Measurements from ENCODE around the gene PRODH2. TPM values are rescaled to one million over a fixed set of nuclear protein-coding genes. Genes with fewer than 3 reads are reported as not detected.

The PRODH2 gene
- total and polyA plus RNA-seq, 2 donors (not counting 3 experiments of a cell fraction or from before 2014, with no cell fraction given) = not detected

GRCh38 chr19:35828692-35829301 is 16.2 kb upstream of the PRODH2 start:
- ChIA-PET POLR2A (no interaction called here), CTCF (interaction anchor here (0.8 to 1.6 kb wide), 6 partner anchors 9 to 102 kb away, joined by 3 to 8 read pairs (median 4); partner anchors contain the start of gene PRODH2)
- intact Hi-C loops (cut with micrococcal nuclease) (loop anchor here (5.0 kb wide), 1 partner anchor 104 kb away; no protein-coding TSS in a partner anchor), dilution Hi-C loops (cut with MboI; ENCODE audit: extremely low pct_ligation_motif_present, low sequenced_read_pairs) (no loop called here)
- FAIRE-seq (no peak), DNase-seq (ENCODE audit: low read depth, low spot score) (peak; percentile 45)
- Histone ChIP-seq H4K20me1 (replicated peaks; ENCODE audit: control insufficient read depth, extremely low read depth, insufficient read depth, low read length) (no peaks in the 10 kb centered on the region), H3K36me3 (ENCODE audit: control insufficient read depth in 2 of 2, extremely low read depth in 1 of 2, insufficient read depth in 2 of 2, low read length in 2 of 2) (no peaks in the 10 kb centered on the region), H3K9ac (replicated peaks; ENCODE audit: extremely low read depth, insufficient read depth, low read length) (no peak overlapping the region), H3K4me1 (ENCODE audit: control insufficient read depth, extremely low read depth, insufficient read depth, low read length) (no peaks in the 10 kb centered on the region), H3K4me3 (replicated peaks in 1 of 3; ENCODE audit: insufficient read depth in 1 of 3, low read depth in 1 of 3, low read length in 3 of 3) (no peak overlapping the region), H3K27me3 (ENCODE audit: control insufficient read depth in 2 of 2, insufficient read depth in 2 of 2, low read length in 2 of 2) (no peaks in the 10 kb centered on the region), H3K79me2 (ENCODE audit: control insufficient read depth, insufficient read depth, low read length) (no peaks in the 10 kb centered on the region), H3K4me2 (ENCODE audit: insufficient read depth, low read length) (no peak overlapping the region), H3K27ac (ENCODE audit: insufficient read depth, low read depth, low read length) (no peak overlapping the region), H3K9me3 (replicated peaks; ENCODE audit: control insufficient read depth, insufficient read depth, low read length) (no peaks in the 10 kb centered on the region), H3K9me1 (replicated peaks; ENCODE audit: control insufficient read depth, extremely low read depth, insufficient read depth, low read length) (no peaks in the 10 kb centered on the region), H2AFZ (ENCODE audit: low read depth, low read length) (no peak overlapping the region)
- no TSS peak for BruUV-seq (replicated peaks)
- no peak for TF ChIP-seq FOS (IDR thresholded peaks at IDR 0.05; ENCODE audit: borderline replicate concordance, insufficient read depth, low read length)
- no peak for TF ChIP-seq MYC (IDR thresholded peaks at IDR 0.05; ENCODE audit: low read depth, low read length)
- TF ChIP-seq CTCF (IDR thresholded peaks at IDR 0.05; ENCODE audit: extremely low read depth in 1 of 2, insufficient read depth in 1 of 2, low read depth in 1 of 2, low read length in 2 of 2) = no peak
- TF ChIP-seq MAX (IDR thresholded peaks at IDR 0.05; ENCODE audit: insufficient read depth, insufficient read length) = no peak
- no peak for TF ChIP-seq POLR2A (IDR thresholded peaks at IDR 0.05; ENCODE audit: low read depth, low read length)
- TF ChIP-seq POLR2AphosphoS5 (IDR thresholded peaks at IDR 0.05; ENCODE audit: insufficient read depth, low read depth, low read length) = no peak
- no peak for TF ChIP-seq JUN (IDR thresholded peaks at IDR 0.05; ENCODE audit: borderline replicate concordance, insufficient read depth, insufficient read length, low read depth)
- TF ChIP-seq GATA2 (IDR thresholded peaks at IDR 0.05; ENCODE audit: insufficient read depth, insufficient read length, low read depth, low read length) = no peak
- no peak for TF ChIP-seq EZH2 (IDR thresholded peaks at IDR 0.05; ENCODE audit: borderline replicate concordance, low read depth, low read length, severe bottlenecking)

Measured in endothelial cell of umbilical vein (primary cell).